A549 (cell line): ENCODE data around the gene CLIC4. TPM values are rescaled to one million over a fixed set of nuclear protein-coding genes. Genes with fewer than 3 reads are reported as not detected.
"Not testable (repeated sequence)": the region's sequence is repeated elsewhere in the genome, so short reads cannot be mapped to it uniquely, and the experiment has no call there.

ENCODE experiments used
- ATAC-seq, 2 experiments: fragments of 200-7000 bp in 1 of 2; fragments of >200 bp in 1 of 2; cut with Nextera tagmentation in 1 of 2; cut with Tn5 transposase in 1 of 2; 3 replicates each; pipeline versions ENCODE4 v1.8.0 to v1.9.1; 2018 to 2020; ENCODE audit warnings: mild to moderate bottlenecking in 1 of 2, moderate library complexity in 1 of 2
- CTCF ChIA-PET: fragments of 300-600 bp; sonication (Branson Sonifier 250); formaldehyde crosslinking; extraction: SDS; loops from one replicate; lab custom pipeline; 2021; ENCODE audit warnings: antibody characterized with exemption, inconsistent platforms; lab: Yijun Ruan, JAX
- POLR2A ChIA-PET: fragments of 350-600 bp; formaldehyde crosslinking; extraction: SDS; loops from one replicate; lab custom pipeline; 2021; ENCODE audit warnings: antibody characterized with exemption, inconsistent platforms; lab: Yijun Ruan, JAX
- DNase-seq, 2 experiments: peaks; one replicate each; pipeline versions ENCODE4 v3.0.0 to v3.0.0-alpha.2; 2011 to 2016; ENCODE audit warnings: low read depth in 1 of 2, low spot score in 1 of 2
- FAIRE-seq: peaks from 2 replicates; lab custom pipeline; 2011; peaks lifted over from hg19 to GRCh38; lab: Jason Lieb, UNC
- H3K27ac ChIP-seq, 2 experiments: fragments of >200 bp; sonication (Bioruptor Twin); formaldehyde crosslinking; 3 replicates each; pipeline ENCODE4 v1.5.1; 2016 to 2017
- H3K4me1 ChIP-seq: fragments of >200 bp; sonication (Bioruptor Twin); formaldehyde crosslinking; 3 replicates; pipeline ENCODE4 v1.6.1; 2016
- H3K4me2 ChIP-seq: fragments of >200 bp; sonication (Bioruptor Twin); formaldehyde crosslinking; 3 replicates; pipeline ENCODE4 v1.6.1; 2016
- H3K4me3 ChIP-seq: fragments of >200 bp; sonication (Bioruptor Twin); formaldehyde crosslinking; 3 replicates; pipeline ENCODE4 v1.5.1; 2016
- H3K9me3 ChIP-seq: fragments of >200 bp; sonication (Bioruptor Twin); formaldehyde crosslinking; 3 replicates; pipeline ENCODE4 v1.6.1; 2016
- CHD2 ChIP-seq: fragments of 150-350 bp; IDR thresholded peaks from 2 replicates; pipeline ENCODE4 v1.6.1; 2014; ENCODE audit warnings: low read length; ENCODE audit not compliant: partially characterized antibody
- FOSB ChIP-seq: fragments of 250-450 bp; sonication (Bioruptor Pico); IDR thresholded peaks from 2 replicates; pipeline ENCODE4 v1.5.0; 2020; ENCODE audit warnings: mild to moderate bottlenecking, moderate library complexity
- FOXS1 ChIP-seq: fragments of 250-450 bp; sonication (Bioruptor Pico); IDR thresholded peaks from 2 replicates; pipeline ENCODE4 v1.5.0; 2020; ENCODE audit warnings: mild to moderate bottlenecking, moderate library complexity
- HDAC2 ChIP-seq: fragments of 200-600 bp; sonication (generic); IDR thresholded peaks from 2 replicates; pipeline ENCODE4 v1.6.1; 2016
- KDM1A ChIP-seq: fragments of 200-600 bp; sonication (generic); IDR thresholded peaks from 2 replicates; pipeline ENCODE4 v1.6.1; 2016; ENCODE audit warnings: low read depth, mild to moderate bottlenecking
- MAFK ChIP-seq: fragments of 450-650 bp; IDR thresholded peaks from 2 replicates; pipeline ENCODE4 v1.6.1; 2014; ENCODE audit not compliant: partially characterized antibody
- NPAS2 ChIP-seq: fragments of 250-450 bp; sonication (Bioruptor Pico); IDR thresholded peaks from 2 replicates; pipeline ENCODE4 v1.8.0; 2022; ENCODE audit warnings: mild to moderate bottlenecking, moderate library complexity, borderline replicate concordance
- NR3C1 ChIP-seq: fragments of >200 bp; sonication (Bioruptor Twin); formaldehyde crosslinking; IDR thresholded peaks from 3 replicates; pipeline ENCODE4 v1.6.1; 2017
- RFX5 ChIP-seq: fragments of 450-650 bp; IDR thresholded peaks from 2 replicates; pipeline ENCODE4 v1.7.1; 2014; ENCODE audit warnings: antibody characterized with exemption, mild to moderate bottlenecking, moderate library complexity
- RNF2 ChIP-seq: fragments of 200-600 bp; sonication (generic); IDR thresholded peaks from 2 replicates; pipeline ENCODE4 v1.6.1; 2016; ENCODE audit warnings: low read depth, mild to moderate bottlenecking, antibody characterized with exemption, moderate library complexity, borderline replicate concordance
- SREBF2 ChIP-seq: fragments of 450-650 bp; IDR thresholded peaks from 2 replicates; pipeline ENCODE4 v1.6.1; 2014; ENCODE audit warnings: mild to moderate bottlenecking, moderate library complexity
- TFCP2L1 ChIP-seq: fragments of 250-450 bp; sonication (Bioruptor Pico); IDR thresholded peaks from 2 replicates; pipeline ENCODE4 v1.5.0; 2021; ENCODE audit warnings: mild to moderate bottlenecking
- ZNF302 ChIP-seq: fragments of 250-450 bp; sonication (Bioruptor Pico); IDR thresholded peaks from 2 replicates; pipeline ENCODE4 v1.9.0; 2021; ENCODE audit warnings: inconsistent platforms, mild to moderate bottlenecking, moderate library complexity
- ZSCAN20 ChIP-seq: fragments of 250-450 bp; sonication (Bioruptor Pico); IDR thresholded peaks from 2 replicates; pipeline ENCODE4 v1.8.0; 2022; ENCODE audit warnings: mild to moderate bottlenecking, moderate library complexity
- WGBS: methylation state at CpG from one replicate; pipeline ENCODE4 v1.1.6; 2017; ENCODE audit errors: missing lambda C conversion rate; 5-methylcytosine and 5-hydroxymethylcytosine counted together
- polyA plus RNA-seq, 4 experiments: library from polyadenylated mRNA; depleted of rRNA in 3 of 4; stranded (reverse); fragments of >200 nt; fragmentation: RNase III in 1 of 4; extraction: RNeasy Plus Mini Kit Qiagen cat#74134 plus additional on column Dnase treatment in 1 of 4; gene quantifications; 2 replicates in 3 of 4; 3 replicates in 1 of 4; pipeline ENCODE4 v1.2.3, GENCODE V29; 2011 to 2017
- TF ChIP-seq, protein P1 (sequence below): fragments of 150-350 bp; IDR thresholded peaks from 2 replicates; pipeline ENCODE4 v1.6.1; 2014; ENCODE audit warnings: low read depth, mild to moderate bottlenecking, low read length
- TF ChIP-seq, protein P2 (sequence below): IDR thresholded peaks from 2 replicates; pipeline ENCODE4 v1.6.1; 2012
- TF ChIP-seq, protein P3 (sequence below): IDR thresholded peaks from 2 replicates; pipeline ENCODE4 v1.6.1; 2012; ENCODE audit warnings: low read depth, borderline replicate concordance
- TF ChIP-seq, protein P4 (sequence below): IDR thresholded peaks from 2 replicates; pipeline ENCODE4 v1.6.1; 2012

The CLIC4 gene
- polyA plus RNA-seq, 2 of the 4 experiments (the other 2 are of a cell fraction): 52.1 to 97.4 TPM

GRCh38 chr1:24776821-24777220 is 31.6 kb downstream of the CLIC4 start:
- FAIRE-seq (no peak), DNase-seq (no peak), ATAC-seq (no peak)
- no peak overlapping the region for H3K4me2 ChIP-seq
- no peak overlapping the region for H3K4me3 ChIP-seq
- TF ChIP-seq ZSCAN20 (CRISPR knock-in tag): no peak
- TF ChIP-seq, protein P1, sequence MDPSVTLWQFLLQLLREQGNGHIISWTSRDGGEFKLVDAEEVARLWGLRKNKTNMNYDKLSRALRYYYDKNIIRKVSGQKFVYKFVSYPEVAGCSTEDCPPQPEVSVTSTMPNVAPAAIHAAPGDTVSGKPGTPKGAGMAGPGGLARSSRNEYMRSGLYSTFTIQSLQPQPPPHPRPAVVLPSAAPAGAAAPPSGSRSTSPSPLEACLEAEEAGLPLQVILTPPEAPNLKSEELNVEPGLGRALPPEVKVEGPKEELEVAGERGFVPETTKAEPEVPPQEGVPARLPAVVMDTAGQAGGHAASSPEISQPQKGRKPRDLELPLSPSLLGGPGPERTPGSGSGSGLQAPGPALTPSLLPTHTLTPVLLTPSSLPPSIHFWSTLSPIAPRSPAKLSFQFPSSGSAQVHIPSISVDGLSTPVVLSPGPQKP: no peak
- TF ChIP-seq, protein P2, sequence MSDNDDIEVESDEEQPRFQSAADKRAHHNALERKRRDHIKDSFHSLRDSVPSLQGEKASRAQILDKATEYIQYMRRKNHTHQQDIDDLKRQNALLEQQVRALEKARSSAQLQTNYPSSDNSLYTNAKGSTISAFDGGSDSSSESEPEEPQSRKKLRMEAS: no peak
- TF ChIP-seq, protein P3, sequence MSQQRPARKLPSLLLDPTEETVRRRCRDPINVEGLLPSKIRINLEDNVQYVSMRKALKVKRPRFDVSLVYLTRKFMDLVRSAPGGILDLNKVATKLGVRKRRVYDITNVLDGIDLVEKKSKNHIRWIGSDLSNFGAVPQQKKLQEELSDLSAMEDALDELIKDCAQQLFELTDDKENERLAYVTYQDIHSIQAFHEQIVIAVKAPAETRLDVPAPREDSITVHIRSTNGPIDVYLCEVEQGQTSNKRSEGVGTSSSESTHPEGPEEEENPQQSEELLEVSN: no peak
- TF ChIP-seq, protein P4, sequence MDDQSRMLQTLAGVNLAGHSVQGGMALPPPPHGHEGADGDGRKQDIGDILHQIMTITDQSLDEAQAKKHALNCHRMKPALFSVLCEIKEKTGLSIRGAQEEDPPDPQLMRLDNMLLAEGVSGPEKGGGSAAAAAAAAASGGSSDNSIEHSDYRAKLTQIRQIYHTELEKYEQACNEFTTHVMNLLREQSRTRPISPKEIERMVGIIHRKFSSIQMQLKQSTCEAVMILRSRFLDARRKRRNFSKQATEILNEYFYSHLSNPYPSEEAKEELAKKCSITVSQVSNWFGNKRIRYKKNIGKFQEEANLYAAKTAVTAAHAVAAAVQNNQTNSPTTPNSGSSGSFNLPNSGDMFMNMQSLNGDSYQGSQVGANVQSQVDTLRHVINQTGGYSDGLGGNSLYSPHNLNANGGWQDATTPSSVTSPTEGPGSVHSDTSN: no peak
- ChIA-PET CTCF (interaction anchor here (0.6 kb wide), 1 partner anchor 19 kb away, joined by 3 read pairs; no protein-coding TSS in a partner anchor), POLR2A (no interaction called here)
- H3K9me3 ChIP-seq: no peaks in the 10 kb centered on the region
- 85% methylated on average over 8 of the region's 8 CpGs for WGBS
- no peaks in the 10 kb centered on the region for H3K4me1 ChIP-seq
- no peak overlapping the region for H3K27ac ChIP-seq

DNA sequence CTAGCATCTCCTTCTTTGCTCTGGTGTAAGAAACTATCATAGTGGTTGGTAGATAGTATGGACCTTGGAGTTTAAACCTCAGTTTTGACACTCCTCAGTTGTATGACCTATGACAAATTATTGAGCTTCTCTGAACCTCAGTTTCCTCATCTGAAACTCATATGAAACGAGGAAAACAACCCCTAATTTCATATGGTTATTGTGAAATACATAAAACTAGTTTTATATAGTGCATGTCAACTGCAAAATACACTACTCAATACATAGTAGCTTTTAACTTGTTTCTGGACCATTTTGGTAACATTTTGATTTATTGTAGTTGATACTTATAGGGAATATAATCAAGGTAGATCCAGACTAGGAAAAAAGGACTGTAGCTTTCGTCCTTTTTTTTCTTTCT is 32.9 kb downstream of the CLIC4 start:
- 74% methylated on average over 2 of the region's 2 CpGs for WGBS
- H3K27ac ChIP-seq: no peak overlapping the region

DNA sequence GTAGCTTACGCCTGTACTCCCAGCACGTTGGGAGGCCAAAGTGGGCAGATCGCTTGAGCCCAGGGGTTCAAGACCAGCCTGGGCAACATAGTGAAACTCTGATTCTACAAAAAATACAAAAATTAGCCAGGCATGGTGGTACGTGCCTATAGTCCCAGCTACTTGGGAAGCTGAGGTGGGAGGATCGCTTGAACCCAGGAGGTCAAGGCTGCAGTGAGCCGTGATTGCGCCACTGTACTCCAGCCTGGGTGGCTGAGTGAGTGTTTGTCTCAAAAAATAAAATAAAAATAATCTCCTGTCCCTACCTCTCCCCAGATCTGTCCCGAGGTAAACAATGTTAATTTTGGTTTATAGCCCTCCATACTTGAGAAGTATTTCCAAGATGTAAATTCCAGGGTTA is 34.0 kb downstream of the CLIC4 start:
- H3K4me1 ChIP-seq, H3K4me2 ChIP-seq, H3K4me3 ChIP-seq, H3K27ac ChIP-seq, POLR2A ChIA-PET, H3K9me3 ChIP-seq, ATAC-seq, FAIRE-seq, DNase-seq: not testable (repeated sequence)
- WGBS: 97% methylated on average over 8 of the region's 8 CpGs
- CTCF ChIA-PET: interaction anchor here (1.1 kb wide), 1 partner anchor 16 kb away, joined by 3 read pairs; no protein-coding TSS in a partner anchor

More for the DNA sequence above, 32.9 kb downstream of the CLIC4 start:
- no peak overlapping the region for H3K4me2 ChIP-seq
- ATAC-seq (no peak), FAIRE-seq (no peak), DNase-seq (no peak)
- H3K4me1 ChIP-seq: no peaks in the 10 kb centered on the region
- no peaks in the 10 kb centered on the region for H3K9me3 ChIP-seq
- CTCF ChIA-PET: interaction anchor here (0.8 kb wide), 2 partner anchors 12 to 90 kb away, joined by 3 read pairs; no protein-coding TSS in a partner anchor
- no peak for TF ChIP-seq NPAS2 (CRISPR knock-in tag)
- POLR2A ChIA-PET: no interaction called here
- H3K4me3 ChIP-seq: no peak overlapping the region

DNA sequence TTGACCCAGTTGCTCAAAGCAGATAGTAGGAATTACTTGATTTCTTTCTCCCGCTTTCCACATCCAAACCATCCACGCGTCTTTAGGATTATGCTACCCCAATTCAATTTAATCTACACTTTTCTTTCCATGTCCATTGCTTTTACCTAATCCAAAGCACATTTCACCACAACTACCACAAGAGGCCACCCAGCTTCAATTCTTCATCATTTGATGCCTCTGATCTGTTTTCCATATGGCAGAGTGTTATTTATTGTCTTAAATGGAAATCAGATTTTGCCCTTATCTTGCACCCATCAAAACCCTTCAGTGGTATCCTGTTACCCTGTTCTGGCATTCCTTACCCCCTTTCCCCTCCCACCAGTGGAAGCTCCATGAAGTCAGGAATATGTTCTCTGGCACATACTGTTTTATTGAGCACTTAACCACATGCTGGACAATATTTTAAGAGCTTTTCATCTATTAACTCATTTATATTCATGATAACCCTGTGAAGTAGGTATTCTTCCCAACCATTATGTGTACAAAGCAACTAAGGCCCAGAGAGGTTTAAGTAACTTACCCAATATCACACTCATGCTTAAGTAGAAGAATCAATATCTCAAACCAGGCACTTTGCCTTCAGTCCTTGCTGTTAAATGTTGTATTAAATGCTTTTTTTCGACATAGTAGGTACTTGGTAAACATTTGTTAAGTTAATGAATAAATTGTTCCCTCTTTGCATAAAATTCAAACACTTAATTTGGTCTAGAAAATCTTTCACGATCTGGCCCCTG is 34.6 kb downstream of the CLIC4 start:
- no peak overlapping the region for H3K4me2 ChIP-seq
- FAIRE-seq (no peak), ATAC-seq (no peak), DNase-seq (no peak)
- H3K9me3 ChIP-seq: no peaks in the 10 kb centered on the region
- no peaks in the 10 kb centered on the region for H3K4me1 ChIP-seq
- no peak overlapping the region for H3K4me3 ChIP-seq
- CTCF ChIA-PET: interaction anchor here (1.1 kb wide), 2 partner anchors 17 to 51 kb away, joined by 3 read pairs; no protein-coding TSS in a partner anchor
- POLR2A ChIA-PET: no interaction called here
- TF ChIP-seq HDAC2: no peak
- no peak for TF ChIP-seq RFX5
- no peak for TF ChIP-seq MAFK
- TF ChIP-seq KDM1A: no peak
- TF ChIP-seq TFCP2L1 (CRISPR knock-in tag): no peak
- no peak for TF ChIP-seq CHD2
- no peak for TF ChIP-seq FOSB (CRISPR knock-in tag)
- no peak for TF ChIP-seq FOXS1
- no peak for TF ChIP-seq SREBF2
- TF ChIP-seq NR3C1: no peak
- TF ChIP-seq ZNF302 (CRISPR knock-in tag): no peak
- no peak for TF ChIP-seq RNF2
- TF ChIP-seq, all 56 proteins: peak for 0
- WGBS: 92% methylated on average over 5 of the region's 5 CpGs
- no peak overlapping the region for H3K27ac ChIP-seq

GRCh38 chr1:24780626-24781025 is 35.4 kb downstream of the CLIC4 start:
- H3K4me1 ChIP-seq, H3K4me2 ChIP-seq, FAIRE-seq, H3K4me3 ChIP-seq, ATAC-seq, H3K9me3 ChIP-seq, POLR2A ChIA-PET, H3K27ac ChIP-seq, DNase-seq: not testable (repeated sequence)
- CTCF ChIA-PET: interaction anchor here (1.1 kb wide), 1 partner anchor 50 kb away, joined by 3 read pairs; no protein-coding TSS in a partner anchor
- WGBS: 96% methylated on average over 8 of the region's 8 CpGs
